ENCODE data around the gene AMMECR1L. TPM values are rescaled to one million over a fixed set of nuclear protein-coding genes. Genes with fewer than 3 reads are reported as not detected.
"Not testable (repeated sequence)": the region's sequence is repeated elsewhere in the genome, so short reads cannot be mapped to it uniquely, and the experiment has no call there.

AMMECR1L gene
- total RNA-seq, 1 donor from 2014 or later: 9.8 TPM

- no peak for ATAC-seq
- intact Hi-C loops (cut with micrococcal nuclease): no loop called here
Observed at GRCh38 chr2:127852388-127852787, 33.4 kb downstream of the AMMECR1L start.

GRCh38 chr2:127847931-127848330 is 37.8 kb downstream of the AMMECR1L start:
- no peak for DNase-seq
- ATAC-seq: no peak
- intact Hi-C loops (cut with micrococcal nuclease): no loop called here

More at GRCh38 chr2:127852388-127852787, 33.4 kb downstream of the AMMECR1L start:
- DNase-seq: no peak

GRCh38 chr2:127844973-127845372 is 40.8 kb downstream of the AMMECR1L start:
- ATAC-seq (peak; percentile 92), DNase-seq (no peak)
- intact Hi-C loops (cut with micrococcal nuclease): no loop called here

- DNase-seq: no peak
- intact Hi-C loops (cut with micrococcal nuclease): no loop called here
- no peak for ATAC-seq
Observed at GRCh38 chr2:127843677-127844076, 42.1 kb downstream of the AMMECR1L start.

- intact Hi-C loops (cut with micrococcal nuclease): no loop called here
- DNase-seq (no peak), ATAC-seq (no peak)
Observed at GRCh38 chr2:127841466-127842178, 44.1 kb downstream of the AMMECR1L start.

GRCh38 chr2:127840893-127841292 is 44.9 kb downstream of the AMMECR1L start:
- ATAC-seq: no peak
- DNase-seq: no peak
- intact Hi-C loops (cut with micrococcal nuclease): no loop called here

- DNase-seq: no peak
- no peak for ATAC-seq
- intact Hi-C loops (cut with micrococcal nuclease): loop anchor here (5.0 kb wide), 1 partner anchor 238 kb away; no protein-coding TSS in a partner anchor
Observed at GRCh38 chr2:127834951-127835350, 50.8 kb downstream of the AMMECR1L start.

GRCh38 chr2:127829845-127830246 is 55.9 kb downstream of the AMMECR1L start:
- ATAC-seq (no peak), DNase-seq (no peak)
- intact Hi-C loops (cut with micrococcal nuclease): loop anchor here (5.0 kb wide), 1 partner anchor 233 kb away; no protein-coding TSS in a partner anchor

GRCh38 chr2:127826708-127827107 is 59.0 kb downstream of the AMMECR1L start:
- intact Hi-C loops (cut with micrococcal nuclease); DNase-seq; ATAC-seq: not testable (repeated sequence)

GRCh38 chr2:127826047-127826446 is 59.7 kb downstream of the AMMECR1L start:
- no peak for DNase-seq
- no peak for ATAC-seq
- intact Hi-C loops (cut with micrococcal nuclease): no loop called here

- intact Hi-C loops (cut with micrococcal nuclease): no loop called here
- ATAC-seq (no peak), DNase-seq (no peak)
Observed at GRCh38 chr2:127820080-127820668, 65.6 kb downstream of the AMMECR1L start.

- ATAC-seq (no peak), DNase-seq (no peak)
- intact Hi-C loops (cut with micrococcal nuclease): no loop called here
Observed at GRCh38 chr2:127818794-127819425, 66.8 kb downstream of the AMMECR1L start.

- ATAC-seq: no peak
- intact Hi-C loops (cut with micrococcal nuclease): no loop called here
- no peak for DNase-seq
Observed at GRCh38 chr2:127818241-127818640, 67.5 kb downstream of the AMMECR1L start.

- ATAC-seq (no peak), DNase-seq (no peak)
- intact Hi-C loops (cut with micrococcal nuclease): no loop called here
Observed at GRCh38 chr2:127814677-127815076, 71.1 kb downstream of the AMMECR1L start.

- ATAC-seq; intact Hi-C loops (cut with micrococcal nuclease); DNase-seq: not testable (repeated sequence)
Observed at GRCh38 chr2:127812441-127812840, 73.3 kb downstream of the AMMECR1L start.

Other genes with a start within 250 kb of the AMMECR1L start
- gene GPR17, start 239.8 kb downstream of the AMMECR1L start, total RNA-seq: 0.25 TPM
- gene LIMS2, start 210.4 kb downstream of the AMMECR1L start, total RNA-seq: 274 TPM
- 3.1 TPM for gene SFT2D3, start 184.5 kb downstream of the AMMECR1L start, total RNA-seq
- gene WDR33, start 74.8 kb downstream of the AMMECR1L start, total RNA-seq: 45.2 TPM
- 24.8 TPM for gene POLR2D, start 27.8 kb downstream of the AMMECR1L start, total RNA-seq
- gene SAP130, start 142.1 kb upstream of the AMMECR1L start, total RNA-seq: 16.8 TPM
- gene UGGT1, start 205.2 kb upstream of the AMMECR1L start, total RNA-seq: 24.6 TPM